ENCODE results near the gene ALDH3B2. TPM values are rescaled to one million over a fixed set of nuclear protein-coding genes. Genes with fewer than 3 reads are reported as not detected.

Gene ALDH3B2
- total and polyA plus RNA-seq, 2 of the 8 experiments (the other 6 are each of a cell fraction or from before 2014, with no cell fraction given): not detected

DNA sequence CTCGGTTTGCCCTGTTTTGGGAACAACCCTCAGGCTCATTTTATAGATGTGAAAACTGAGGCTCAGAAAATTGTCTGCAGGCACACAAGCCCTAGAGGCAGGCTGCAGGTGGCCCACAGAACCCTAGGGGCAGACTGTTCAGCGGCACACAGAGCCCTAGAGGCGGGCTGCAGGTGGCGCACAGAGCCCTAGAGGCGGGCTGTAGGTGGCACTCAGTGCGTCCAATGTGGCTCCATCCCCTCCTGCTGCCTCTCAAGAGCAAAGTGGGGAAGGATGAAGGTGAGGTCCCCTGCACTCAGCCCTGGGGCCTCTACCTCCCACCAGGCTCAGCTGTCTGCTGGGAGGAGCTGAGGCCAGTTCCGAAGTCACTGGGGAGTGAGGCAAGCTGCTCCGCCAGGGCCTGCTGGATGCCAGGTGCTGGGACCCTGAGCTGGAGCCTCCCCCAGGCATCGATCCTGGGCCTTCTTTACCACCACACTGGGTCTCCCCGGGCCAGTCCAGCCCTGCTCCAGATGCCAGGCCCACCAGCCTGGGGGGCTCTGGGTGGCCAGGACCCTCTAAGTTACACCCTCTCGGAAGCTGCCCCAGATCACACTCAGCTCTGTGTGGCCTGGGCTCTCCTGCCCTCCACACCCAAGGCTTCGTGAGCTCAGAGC lies 26.2 kb downstream of the ALDH3B2 start (continued):
- TF ChIP-seq, protein P1, sequence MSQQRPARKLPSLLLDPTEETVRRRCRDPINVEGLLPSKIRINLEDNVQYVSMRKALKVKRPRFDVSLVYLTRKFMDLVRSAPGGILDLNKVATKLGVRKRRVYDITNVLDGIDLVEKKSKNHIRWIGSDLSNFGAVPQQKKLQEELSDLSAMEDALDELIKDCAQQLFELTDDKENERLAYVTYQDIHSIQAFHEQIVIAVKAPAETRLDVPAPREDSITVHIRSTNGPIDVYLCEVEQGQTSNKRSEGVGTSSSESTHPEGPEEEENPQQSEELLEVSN (IDR thresholded peaks at IDR 0.05): no peak
- TF ChIP-seq RXRA (IDR thresholded peaks at IDR 0.05; ENCODE audit: insufficient read depth, low read depth, low read length): no peak
- no peak for TF ChIP-seq POLR2A (IDR thresholded peaks at IDR 0.05; ENCODE audit: control extremely low read depth in 1 of 2, low read depth in 2 of 2, low read length in 2 of 2)
- TF ChIP-seq SP1 (IDR thresholded peaks at IDR 0.05; ENCODE audit: low read depth, low read length): no peak
- 0 out of 2 replicates have a peak, but pooled peaks have one; percentile 23 for TF ChIP-seq YY1 (IDR thresholded peaks at IDR 0.05; ENCODE audit: low read depth, low read length)
- TF ChIP-seq JUND (IDR thresholded peaks at IDR 0.05; ENCODE audit: low read length): no peak

All from H1 (cell line).